GM19043 (cell line): ENCODE data around the gene C20orf96.
"Not testable (repeated sequence)": the region's sequence is repeated elsewhere in the genome, so short reads cannot be mapped to it uniquely, and the experiment has no call there.

Experiments used
- ATAC-seq: cut with Tn5 transposase; IDR thresholded peaks from one replicate; pipeline ENCODE4 v1.9.1; 2021; ENCODE audit warnings: low read depth; ENCODE audit not compliant: unreplicated experiment

Gene C20orf96

GRCh38 chr20:242905-243304 is 47.6 kb downstream of the C20orf96 start:
- no peak for ATAC-seq

DNA sequence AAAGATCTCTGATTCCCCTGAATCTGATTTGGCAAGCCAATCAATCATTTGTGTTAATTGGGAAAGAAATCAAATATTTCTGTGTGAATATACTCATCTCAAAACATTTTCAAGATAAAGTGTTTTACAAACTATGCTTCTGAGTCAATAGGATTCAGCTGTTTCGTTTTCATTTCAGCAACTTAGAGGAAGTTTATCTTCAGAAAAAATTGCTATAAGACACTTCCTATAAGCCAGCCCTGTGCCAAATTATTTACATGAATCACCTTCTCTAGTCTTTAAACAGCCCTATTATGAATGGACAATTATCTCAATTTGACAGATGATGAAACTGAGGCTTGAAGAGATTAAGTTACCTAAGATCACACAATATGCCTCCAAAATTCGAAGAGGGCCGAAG is 52.6 kb downstream of the C20orf96 start:
- ATAC-seq, result peak; percentile 64

DNA sequence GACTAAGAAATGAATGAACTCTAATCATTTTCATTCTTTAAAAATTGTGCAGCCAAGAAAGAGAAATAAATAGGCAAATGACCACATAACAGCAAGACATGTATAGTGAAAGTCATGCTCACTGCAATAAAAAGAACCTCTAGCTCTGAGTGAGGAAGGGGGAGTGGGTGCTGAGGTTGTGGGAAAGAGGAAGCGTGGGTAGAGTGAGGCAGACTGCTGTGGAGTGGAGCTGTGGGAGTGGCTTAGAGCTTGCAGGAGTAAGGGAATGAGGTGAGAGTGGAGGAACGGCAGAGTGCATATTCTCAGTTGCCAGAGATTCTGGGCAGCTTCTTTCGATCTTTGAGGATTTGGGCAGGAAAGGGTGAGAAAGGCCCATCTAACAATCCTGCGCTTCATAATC is 53.1 kb downstream of the C20orf96 start:
- no peak for ATAC-seq

GRCh38 chr20:235891-236290 is 54.7 kb downstream of the C20orf96 start:
- no peak for ATAC-seq

DNA sequence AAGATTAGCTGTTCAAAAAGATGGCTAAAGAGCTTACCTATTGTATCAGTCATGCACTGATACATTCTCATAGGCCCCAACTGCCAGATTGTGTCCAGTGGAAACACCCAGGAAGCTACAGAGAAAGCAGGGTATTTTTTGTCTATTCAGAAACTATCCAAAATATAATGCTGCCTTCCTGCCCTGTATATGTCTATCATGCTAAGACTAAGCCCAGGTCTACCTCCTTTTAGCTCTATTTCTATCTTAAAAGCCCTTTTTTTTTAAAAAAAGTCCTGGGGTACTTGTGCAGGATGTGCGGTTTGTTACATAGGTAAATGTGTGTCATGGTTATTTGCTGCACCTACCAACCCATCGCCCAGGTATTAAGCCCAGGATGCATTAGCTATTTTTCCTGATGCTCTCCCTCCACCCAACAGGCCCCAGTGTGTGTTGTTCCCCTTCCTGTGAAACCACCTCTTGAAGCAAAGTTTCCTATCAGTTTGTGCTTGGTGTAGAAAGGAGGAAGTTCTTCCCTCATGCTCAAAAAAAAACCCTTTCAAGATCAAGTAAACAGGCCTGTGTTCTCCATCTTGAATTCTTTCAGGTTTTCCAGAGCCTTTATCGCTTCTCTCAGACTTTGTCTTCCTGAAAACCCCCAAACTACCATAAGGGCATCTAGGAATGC is 63.0 kb downstream of the C20orf96 start:
- no peak for ATAC-seq

DNA sequence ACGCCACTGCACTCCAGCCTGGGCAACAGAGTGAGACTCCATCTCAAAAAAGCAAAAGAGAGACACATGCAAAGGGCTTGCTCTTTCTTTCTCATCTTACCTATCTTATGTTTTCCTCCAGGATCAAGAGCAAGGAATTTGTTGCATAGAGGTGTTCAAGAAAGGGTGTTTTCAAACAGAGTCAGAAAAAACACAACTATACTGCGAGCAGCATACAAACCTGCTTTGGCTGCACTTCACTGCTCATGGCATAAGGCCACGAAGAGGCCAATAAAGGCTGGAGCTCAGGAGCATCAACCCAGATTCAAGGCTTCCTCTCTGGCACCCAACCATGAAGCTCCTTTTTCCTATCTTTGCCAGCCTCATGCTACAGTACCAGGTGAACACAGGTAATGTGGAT is 63.6 kb downstream of the C20orf96 start, which contains the start of gene DEFB129:
Gene DEFB129, plus strand, starts transcription at position 301 of the 400 bp plus-strand sequence. Its CDS starts 31 bp downstream, at position 332.
- ATAC-seq, result no peak

DNA sequence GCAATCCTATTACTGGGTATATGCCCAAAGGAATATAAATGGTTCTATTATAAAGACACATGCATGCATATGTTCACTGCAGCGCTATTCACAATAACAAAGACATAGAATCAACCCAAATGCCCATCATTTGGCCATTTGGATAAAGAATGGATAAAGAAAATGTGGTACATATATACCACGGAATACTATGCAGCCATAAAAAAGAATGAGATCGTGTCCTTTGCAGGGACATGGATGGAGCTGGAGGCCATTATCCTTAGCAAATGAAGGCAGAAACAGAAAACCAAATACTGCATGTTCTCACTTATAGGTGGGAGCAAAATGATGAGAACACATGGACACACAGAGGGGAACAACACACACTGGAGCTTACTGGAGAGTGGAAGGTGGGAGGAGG is 64.7 kb downstream of the C20orf96 start:
- ATAC-seq, result not testable (repeated sequence)

GRCh38 chr20:221258-221830 is 69.2 kb downstream of the C20orf96 start:
- ATAC-seq, result no peak
